ENCODE results near the gene DLG3. TPM values are rescaled to one million over a fixed set of nuclear protein-coding genes. Genes with fewer than 3 reads are reported as not detected.

Gene DLG3
- total RNA-seq, 2 experiments from 2014 or later: 6.6 to 9.0 TPM

DNA sequence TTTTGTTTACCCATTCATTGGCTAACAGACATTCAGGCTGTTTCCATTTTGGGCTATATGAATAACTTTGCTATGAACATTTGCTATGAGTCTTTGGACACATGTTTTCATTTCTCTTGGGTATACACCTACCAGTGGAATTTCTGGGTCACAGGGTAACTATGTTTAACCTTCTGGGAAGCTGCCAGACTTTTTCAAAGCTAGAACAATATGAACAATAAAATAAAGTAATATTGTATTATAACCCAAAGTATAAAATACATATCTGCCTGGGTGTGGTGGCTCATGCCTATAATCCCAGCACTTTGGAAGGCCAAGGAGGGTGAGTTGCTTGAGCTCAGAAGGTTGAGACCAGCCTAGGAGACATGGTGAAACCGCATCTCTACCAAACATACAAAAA lies 90.6 kb downstream of the DLG3 start:
- ChIA-PET POLR2A (no interaction called here), CTCF (no interaction called here)
- no peak overlapping the region for H3K4me3 ChIP-seq (ENCODE audit: low read length)
- intact Hi-C loops (cut with DNase I, micrococcal nuclease): no loop called here
- no peak for ATAC-seq (ENCODE audit: poor library complexity)
- Mint-ChIP-seq H3K4me1 (ENCODE audit: low read depth) (no peaks in the 10 kb centered on the region), H3K27me3 (peaks cover 16% of the 10 kb centered on the region), H3K4me3 (no peak overlapping the region), H3K27ac (no peak overlapping the region), H3K36me3 (ENCODE audit: low read depth) (no peaks in the 10 kb centered on the region), H3K9me3 (no peaks in the 10 kb centered on the region)
- no peaks in the 10 kb centered on the region for H3K27me3 ChIP-seq (ENCODE audit: control insufficient read depth in 1 of 2, insufficient read depth in 2 of 2, low read length in 2 of 2)
- H3K4me1 ChIP-seq (ENCODE audit: insufficient read depth, low read length): no peaks in the 10 kb centered on the region
- no peak for DNase-seq
- H3K36me3 ChIP-seq (ENCODE audit: insufficient read depth, low read length): no peaks in the 10 kb centered on the region
- H3K9me3 ChIP-seq (ENCODE audit: control insufficient read depth in 1 of 2, insufficient read depth in 1 of 2, low read length in 2 of 2): no peaks in the 10 kb centered on the region
- no peak overlapping the region for H3K27ac ChIP-seq (ENCODE audit: low read depth in 1 of 2, low read length in 2 of 2)
- no peak for TF ChIP-seq CTCF (IDR thresholded peaks at IDR 0.05)

DNA sequence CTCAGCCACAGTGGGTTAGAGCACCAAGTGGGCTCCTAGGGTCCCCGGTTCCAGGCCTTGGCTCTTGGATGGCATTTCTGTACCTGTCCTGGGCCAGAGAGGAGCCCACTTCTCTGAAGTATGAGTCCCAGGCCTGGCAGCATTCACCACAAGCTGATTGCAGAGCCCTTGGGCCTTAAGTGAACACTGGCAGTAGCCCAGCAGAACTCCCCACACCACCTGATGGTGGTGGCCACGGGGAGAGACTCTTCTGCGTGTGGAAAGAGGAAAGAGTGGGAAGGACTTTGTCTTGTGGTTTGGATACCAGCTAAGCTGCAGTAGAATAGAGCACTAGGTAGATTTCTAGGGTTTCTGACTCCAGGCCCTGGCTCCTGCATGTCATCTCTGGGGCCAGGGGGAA lies 104.8 kb downstream of the DLG3 start:
- Histone ChIP-seq H3K4me3 (ENCODE audit: low read length) (no peak overlapping the region), H3K27me3 (ENCODE audit: control insufficient read depth in 1 of 2, insufficient read depth in 2 of 2, low read length in 2 of 2) (no peaks in the 10 kb centered on the region), H3K9me3 (ENCODE audit: control insufficient read depth in 1 of 2, insufficient read depth in 1 of 2, low read length in 2 of 2) (no peaks in the 10 kb centered on the region), H3K36me3 (ENCODE audit: insufficient read depth, low read length) (no peaks in the 10 kb centered on the region), H3K27ac (ENCODE audit: low read depth in 1 of 2, low read length in 2 of 2) (no peak overlapping the region), H3K4me1 (ENCODE audit: insufficient read depth, low read length) (no peaks in the 10 kb centered on the region)
- ATAC-seq (ENCODE audit: poor library complexity) (no peak), DNase-seq (no peak)
- Mint-ChIP-seq H3K9me3 (no peaks in the 10 kb centered on the region), H3K36me3 (ENCODE audit: low read depth) (no peaks in the 10 kb centered on the region), H3K27ac (no peak overlapping the region), H3K4me1 (ENCODE audit: low read depth) (no peaks in the 10 kb centered on the region), H3K4me3 (no peak overlapping the region), H3K27me3 (no peaks in the 10 kb centered on the region)
- ChIA-PET POLR2A (no interaction called here), CTCF (no interaction called here)
- TF ChIP-seq CTCF (IDR thresholded peaks at IDR 0.05): no peak
- intact Hi-C loops (cut with DNase I, micrococcal nuclease): no loop called here

GRCh38 chrX:70552130-70552704 lies 107.6 kb downstream of the DLG3 start:
- no peak for DNase-seq
- Histone ChIP-seq H3K27ac (ENCODE audit: low read depth in 1 of 2, low read length in 2 of 2) (no peak overlapping the region), H3K4me1 (ENCODE audit: insufficient read depth, low read length) (no peaks in the 10 kb centered on the region), H3K36me3 (ENCODE audit: insufficient read depth, low read length) (no peaks in the 10 kb centered on the region), H3K9me3 (ENCODE audit: control insufficient read depth in 1 of 2, insufficient read depth in 1 of 2, low read length in 2 of 2) (no peaks in the 10 kb centered on the region), H3K27me3 (ENCODE audit: control insufficient read depth in 1 of 2, insufficient read depth in 2 of 2, low read length in 2 of 2) (no peaks in the 10 kb centered on the region), H3K4me3 (ENCODE audit: low read length) (no peak overlapping the region)
- TF ChIP-seq CTCF (IDR thresholded peaks at IDR 0.05): no peak
- Mint-ChIP-seq H3K9me3 (no peaks in the 10 kb centered on the region), H3K4me3 (no peak overlapping the region), H3K27me3 (no peaks in the 10 kb centered on the region), H3K36me3 (ENCODE audit: low read depth) (no peaks in the 10 kb centered on the region), H3K4me1 (ENCODE audit: low read depth) (no peaks in the 10 kb centered on the region), H3K27ac (no peak overlapping the region)
- intact Hi-C loops (cut with DNase I, micrococcal nuclease): loop anchor here in 1 of 2 experiments (5.0 kb wide), 1 partner anchor 100 kb away; no protein-coding TSS in a partner anchor
- ChIA-PET POLR2A (no interaction called here), CTCF (no interaction called here)
- ATAC-seq (ENCODE audit: poor library complexity): no peak
